Right forelimb (tissue), 1 donor: ENCODE data around the gene TSPAN17.

ENCODE experiments used
- DNase-seq: peaks from one replicate; pipeline ENCODE4 v3.0.0-alpha.2; 2018

Gene TSPAN17

GRCh38 chr5:176661676-176662075, 14.4 kb downstream of the TSPAN17 start:
- DNase-seq = no peak

- DNase-seq = no peak
These were observed 15.4 kb downstream of the TSPAN17 start for GRCh38 chr5:176662371-176663333.

- DNase-seq = no peak
These were observed 16.3 kb downstream of the TSPAN17 start for GRCh38 chr5:176663566-176663965.

GRCh38 chr5:176664479-176664878, 17.2 kb downstream of the TSPAN17 start:
- DNase-seq = no peak

GRCh38 chr5:176664886-176665285, 17.6 kb downstream of the TSPAN17 start:
- DNase-seq = no peak

GRCh38 chr5:176665517-176665916, 18.2 kb downstream of the TSPAN17 start:
- no peak for DNase-seq

- no peak for DNase-seq
These were observed 20.4 kb downstream of the TSPAN17 start for GRCh38 chr5:176667637-176668036.

- DNase-seq = no peak
These were observed 23.2 kb downstream of the TSPAN17 start for GRCh38 chr5:176670449-176670848.

- no peak for DNase-seq
These were observed 24.1 kb downstream of the TSPAN17 start for GRCh38 chr5:176671399-176671798.

GRCh38 chr5:176671890-176672747, 24.8 kb downstream of the TSPAN17 start:
- no peak for DNase-seq

GRCh38 chr5:176673651-176674583, 26.6 kb downstream of the TSPAN17 start:
- no peak for DNase-seq

- DNase-seq = no peak
These were observed 27.5 kb downstream of the TSPAN17 start for GRCh38 chr5:176674799-176675198.

- DNase-seq = no peak
These were observed 28.5 kb downstream of the TSPAN17 start for GRCh38 chr5:176675676-176676360.

GRCh38 chr5:176676361-176676824, 29.1 kb downstream of the TSPAN17 start:
- no peak for DNase-seq

GRCh38 chr5:176677209-176677939, 30.1 kb downstream of the TSPAN17 start:
- no peak for DNase-seq

- DNase-seq = no peak
These were observed 31.3 kb downstream of the TSPAN17 start for GRCh38 chr5:176678584-176678983.

GRCh38 chr5:176679365-176680225, 32.3 kb downstream of the TSPAN17 start:
- no peak for DNase-seq

GRCh38 chr5:176680226-176680563, 32.9 kb downstream of the TSPAN17 start:
- no peak for DNase-seq

GRCh38 chr5:176682016-176682531, 34.8 kb downstream of the TSPAN17 start:
- no peak for DNase-seq

- DNase-seq = no peak
These were observed 37.7 kb downstream of the TSPAN17 start for GRCh38 chr5:176685010-176685409.
